ENCODE results near the gene NRG3.

NRG3 gene

DNA sequence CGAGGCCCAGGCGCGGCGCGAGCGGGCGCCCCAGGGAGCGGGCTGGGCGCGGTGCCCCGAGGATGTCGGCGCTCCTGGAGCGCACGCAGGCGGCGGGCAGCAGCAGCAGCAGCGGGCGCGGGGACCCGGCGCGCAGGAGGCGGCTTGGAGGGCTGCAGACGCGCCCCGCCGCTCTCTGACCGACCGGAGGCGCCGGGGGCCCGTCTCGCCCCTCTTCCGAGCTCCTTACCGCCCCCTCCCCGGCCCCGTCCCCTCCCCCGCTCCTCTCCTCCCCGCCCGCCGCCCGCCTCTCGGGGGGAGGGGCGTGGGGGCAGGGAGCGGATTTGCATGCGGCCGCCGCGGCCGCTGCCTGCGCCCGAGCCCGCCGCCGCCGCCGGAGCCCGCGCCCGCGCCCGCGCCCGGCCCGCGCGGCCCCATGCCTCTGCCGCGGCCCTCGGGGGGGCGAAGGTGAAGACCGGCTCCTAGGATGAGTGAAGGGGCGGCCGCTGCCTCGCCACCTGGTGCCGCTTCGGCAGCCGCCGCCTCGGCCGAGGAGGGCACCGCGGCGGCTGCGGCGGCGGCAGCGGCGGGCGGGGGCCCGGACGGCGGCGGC lies at the start of gene NRG3:
Gene NRG3 (plus strand): TSS at position 320 of the 592 bp plus-strand sequence.
- no peak for DNase-seq

DNA sequence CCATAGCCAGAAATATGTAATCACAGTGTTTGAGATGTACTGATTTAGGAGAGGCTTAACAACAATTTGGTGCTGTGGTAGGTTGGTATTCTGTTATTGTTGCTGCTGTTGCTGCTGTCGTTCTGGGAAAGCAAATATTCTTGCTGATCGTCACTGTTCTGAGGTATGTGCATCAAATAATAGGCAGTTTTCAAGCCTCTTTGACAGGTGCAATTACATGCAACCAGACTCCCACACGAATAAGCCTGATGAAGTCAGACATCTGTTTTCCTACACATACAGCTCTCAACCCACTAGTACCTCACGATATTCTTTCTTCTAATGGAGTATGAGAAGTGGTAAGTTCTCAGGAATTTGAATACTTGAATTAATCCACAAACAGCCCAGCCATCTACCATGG lies 46.7 kb upstream of the NRG3 start:
- no peak for DNase-seq

DNA sequence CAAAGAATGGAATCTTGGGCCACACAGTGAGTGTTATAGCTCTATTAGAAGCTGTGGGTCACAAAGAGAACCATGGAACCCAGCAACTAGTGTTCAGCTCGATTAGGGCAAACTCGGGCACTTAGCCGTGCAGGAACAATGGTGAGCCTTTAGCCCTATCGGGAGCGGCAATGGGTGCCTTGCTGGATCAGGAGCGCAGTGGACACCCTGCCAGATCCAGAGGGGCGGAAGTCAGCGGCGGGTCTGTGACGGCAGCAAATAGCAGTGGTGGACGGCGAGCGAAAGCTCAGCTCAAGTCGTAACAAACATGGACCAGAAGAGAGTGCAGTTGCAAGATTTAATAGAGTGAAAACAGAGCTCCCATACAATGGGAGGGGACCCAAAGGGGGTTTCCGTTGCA lies 43.9 kb upstream of the NRG3 start:
- no peak for DNase-seq

- DNase-seq = no peak
Observed at GRCh38 chr10:81838950-81839349, 36.0 kb upstream of the NRG3 start.

GRCh38 chr10:81843042-81843441 lies 32.0 kb upstream of the NRG3 start:
- DNase-seq = no peak

GRCh38 chr10:81847675-81848074 lies 27.3 kb upstream of the NRG3 start:
- no peak for DNase-seq

GRCh38 chr10:81848514-81848913 lies 26.5 kb upstream of the NRG3 start:
- no peak for DNase-seq

GRCh38 chr10:81848931-81849330 lies 26.1 kb upstream of the NRG3 start:
- DNase-seq = no peak

- DNase-seq = no peak
Observed at GRCh38 chr10:81862596-81862995, 12.4 kb upstream of the NRG3 start.

- no peak for DNase-seq
Observed at GRCh38 chr10:81863771-81864170, 11.2 kb upstream of the NRG3 start.

GRCh38 chr10:81865581-81865980 lies 9.4 kb upstream of the NRG3 start:
- DNase-seq = no peak

- DNase-seq = no peak
Observed at GRCh38 chr10:81866753-81867152, 8.2 kb upstream of the NRG3 start.

DNA sequence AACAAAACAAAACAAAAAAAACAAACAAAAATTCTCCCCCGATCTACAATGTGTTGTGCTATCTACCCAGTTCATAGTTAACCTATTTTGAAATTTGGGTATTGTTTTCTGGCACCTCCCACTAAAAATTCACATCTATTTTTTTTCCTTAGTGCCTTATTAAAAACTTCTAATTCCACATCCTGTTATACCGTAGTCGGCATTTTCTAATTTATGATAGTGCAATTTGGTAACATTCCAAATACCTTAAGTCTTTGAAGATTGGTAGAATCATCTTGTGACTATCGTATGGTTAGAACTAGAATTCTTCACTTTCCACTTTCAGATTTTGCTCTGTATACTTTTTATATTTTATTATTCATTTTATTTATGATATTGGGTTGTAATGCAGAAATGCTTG lies 4.5 kb upstream of the NRG3 start:
- DNase-seq = no peak

- no peak for DNase-seq
Observed at GRCh38 chr10:81871558-81871957, 3.4 kb upstream of the NRG3 start.

- no peak for DNase-seq
Observed at GRCh38 chr10:81872206-81872862, 2.7 kb upstream of the NRG3 start.

DNA sequence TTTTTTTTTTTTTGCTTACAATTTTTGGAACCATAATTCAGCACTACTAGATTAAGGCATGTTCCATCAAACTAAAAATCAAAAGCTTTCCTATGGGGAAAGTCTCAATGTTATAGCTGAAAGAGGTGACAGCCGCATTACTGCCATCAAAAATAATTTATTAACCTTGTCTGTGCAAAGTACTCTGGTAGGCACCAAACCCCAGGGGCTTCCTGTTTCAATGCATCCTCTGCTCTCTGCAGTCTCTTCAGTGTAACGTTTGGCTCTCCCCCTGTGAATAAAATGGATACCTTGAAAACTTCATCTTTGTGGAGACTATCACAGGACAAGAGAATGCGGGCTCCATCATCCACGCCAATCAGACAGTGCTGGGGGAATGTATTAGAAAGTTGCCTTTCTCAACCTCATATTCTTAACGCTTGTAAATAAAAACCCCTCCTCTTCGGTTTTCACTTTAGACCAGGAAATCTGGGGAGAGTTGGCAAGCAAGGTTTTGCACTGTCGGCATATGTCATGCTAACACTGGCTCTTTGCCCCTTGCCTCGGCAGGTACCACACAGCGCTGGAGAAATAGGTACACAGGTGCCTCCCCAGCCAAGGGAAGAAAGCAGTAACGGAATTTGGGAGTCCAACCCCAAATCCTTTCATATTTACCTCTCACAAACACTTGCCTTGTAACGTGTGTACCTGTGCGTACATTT lies 1.6 kb upstream of the NRG3 start:
- no peak for DNase-seq

GRCh38 chr10:81873932-81874816 lies 820 bp upstream of the NRG3 start:
- no peak for DNase-seq

- DNase-seq = no peak
Observed at GRCh38 chr10:81875467-81876252, 666 bp downstream of the NRG3 start.

DNA sequence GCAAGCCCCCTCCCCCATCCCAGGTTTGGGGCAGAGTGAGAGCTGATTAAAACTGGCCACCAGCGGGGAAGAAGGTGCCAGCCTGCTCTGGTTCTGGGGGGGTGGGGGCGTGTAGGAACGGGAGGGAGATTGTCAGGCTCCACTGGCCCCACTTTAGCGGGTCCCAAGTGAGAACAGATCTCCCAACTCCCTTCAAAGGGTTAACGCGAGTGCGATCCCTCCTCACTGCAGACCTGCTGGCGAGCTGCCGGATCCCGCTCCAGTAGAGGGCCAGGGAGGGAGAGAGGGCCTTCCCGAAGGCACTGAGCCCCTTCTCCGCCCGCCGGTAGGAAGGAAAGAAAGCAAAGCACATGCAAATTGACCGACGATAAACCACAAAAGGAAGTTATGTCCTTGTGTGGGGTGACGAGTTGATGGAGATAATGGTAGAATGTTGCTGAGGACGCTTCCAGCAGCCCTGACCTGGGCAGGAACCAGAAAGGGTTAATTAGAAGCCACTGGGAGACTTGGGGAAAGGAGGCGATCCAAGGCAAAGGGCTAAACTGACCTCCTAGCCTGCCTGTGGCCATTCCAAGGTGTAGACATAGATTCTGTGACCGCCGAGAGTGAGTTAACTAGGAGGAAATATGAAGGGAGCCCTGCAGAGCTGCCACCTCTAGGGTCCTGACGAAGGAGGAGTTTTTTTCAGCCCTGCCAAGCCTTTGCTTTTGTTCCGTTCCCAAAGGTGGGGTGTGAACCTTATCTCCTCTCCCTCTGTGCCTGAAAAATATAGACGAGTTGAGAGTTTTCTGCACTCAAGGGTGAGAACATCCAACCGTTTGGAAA lies 1.5 kb downstream of the NRG3 start:
- no peak for DNase-seq

- DNase-seq = no peak
Observed at GRCh38 chr10:81877596-81877995, 2.6 kb downstream of the NRG3 start.

GRCh38 chr10:81882011-81882410 lies 7.0 kb downstream of the NRG3 start:
- no peak for DNase-seq

DNA sequence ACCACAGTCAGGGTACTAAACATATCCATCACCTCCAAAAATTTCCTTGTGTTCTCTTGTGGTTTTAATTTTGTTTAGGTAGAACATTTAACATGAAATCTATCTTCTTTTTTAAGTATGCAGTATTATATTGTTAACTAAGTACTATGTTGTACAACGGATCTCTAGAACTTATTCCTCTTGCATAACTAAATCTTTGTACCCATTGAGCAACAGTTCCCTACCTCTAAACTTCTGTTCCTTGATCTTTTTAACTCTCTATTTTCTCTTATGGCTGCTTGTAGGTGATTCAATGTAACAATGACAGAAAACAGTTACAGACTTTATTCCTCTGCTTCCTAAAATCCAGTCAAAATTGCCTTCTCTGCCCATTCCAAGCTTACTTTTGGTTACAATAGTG lies 9.9 kb downstream of the NRG3 start:
- DNase-seq = no peak
